HG02571 (cell line): ENCODE data around the gene GTF2H2C.
"Not testable (repeated sequence)": the region's sequence is repeated elsewhere in the genome, so short reads cannot be mapped to it uniquely, and the experiment has no call there.

ENCODE experiments used
- ATAC-seq: cut with Tn5 transposase; IDR thresholded peaks from one replicate; pipeline ENCODE4 v1.9.1; 2021; ENCODE audit warnings: mild to moderate bottlenecking, moderate library complexity; ENCODE audit not compliant: unreplicated experiment

GTF2H2C gene

DNA sequence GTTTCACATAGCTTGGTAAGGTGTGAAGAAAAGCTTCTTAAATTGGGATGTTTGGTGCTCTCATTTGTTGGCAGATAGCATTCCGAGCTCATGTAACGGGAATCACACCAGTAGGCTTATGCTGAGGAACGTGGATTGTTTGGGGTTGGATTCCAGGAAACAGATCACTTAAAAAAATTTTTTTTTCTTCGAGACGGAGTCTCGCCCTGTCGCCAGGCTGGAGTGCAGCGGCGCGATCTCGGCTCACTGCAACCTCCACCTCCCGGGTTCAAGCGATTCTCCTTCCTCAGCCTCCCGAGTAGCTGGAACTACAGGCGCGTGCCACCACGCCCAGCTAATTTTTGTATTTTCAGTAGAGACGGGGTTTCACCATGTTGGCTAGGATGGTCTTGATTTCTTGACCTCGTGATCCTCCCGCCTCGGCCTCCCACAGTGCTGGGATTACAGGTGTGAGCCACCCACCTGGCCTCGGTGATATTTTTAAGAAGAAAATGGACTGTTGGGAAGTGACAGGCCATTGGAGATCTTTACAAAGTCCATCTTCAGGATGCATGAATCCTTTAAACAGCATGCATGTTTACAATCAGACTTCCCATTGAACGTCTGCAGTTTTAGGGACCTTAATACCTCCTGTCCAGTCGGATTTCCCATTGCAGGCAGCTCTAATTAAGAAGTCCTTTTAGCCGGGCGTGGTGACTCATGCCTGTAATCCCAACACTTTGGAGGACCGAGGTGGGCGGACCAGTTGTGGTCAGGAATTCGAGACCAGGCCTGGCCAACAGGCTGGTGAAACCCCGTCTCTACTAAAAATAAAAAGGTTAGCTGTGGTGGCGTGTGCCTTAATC is 818 bp downstream of the GTF2H2C start:
- ATAC-seq, result not testable (repeated sequence)

DNA sequence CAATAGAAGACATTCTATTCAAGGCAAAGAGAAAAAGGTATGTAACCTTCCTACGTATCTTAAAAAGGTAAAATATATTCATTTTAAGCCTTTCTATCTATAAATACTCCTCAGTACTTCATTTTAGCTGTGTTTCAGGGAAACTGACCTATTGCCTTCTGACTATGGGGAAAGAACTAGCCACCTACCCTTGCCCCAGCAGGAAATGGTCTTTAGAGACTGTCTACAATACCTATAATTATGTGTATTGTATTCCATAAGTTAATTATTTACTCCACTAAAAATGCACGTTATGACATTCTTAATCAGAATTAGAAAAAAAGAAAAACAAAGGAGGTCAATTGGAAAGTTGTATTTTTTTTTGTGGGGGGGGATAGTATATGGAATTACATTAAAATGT is 6.2 kb downstream of the GTF2H2C start:
- ATAC-seq, result not testable (repeated sequence)

DNA sequence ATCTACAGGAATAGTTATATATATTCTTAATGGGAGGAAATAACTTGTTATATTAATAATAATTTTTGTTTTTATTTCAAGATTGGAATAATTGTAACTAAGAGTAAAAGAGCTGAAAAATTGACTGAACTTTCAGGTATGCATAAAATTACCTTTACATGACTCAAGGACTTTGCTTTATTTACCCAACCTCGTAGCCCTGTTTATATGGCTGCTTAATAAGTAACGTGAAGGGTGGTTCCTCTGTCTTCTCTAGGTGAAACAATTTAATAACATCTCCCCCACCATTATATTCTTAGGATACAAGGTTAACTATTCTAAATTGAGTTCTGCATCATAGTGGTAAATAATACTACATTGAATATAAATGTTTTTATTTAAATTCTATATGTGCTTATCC is 8.1 kb downstream of the GTF2H2C start:
- ATAC-seq, result not testable (repeated sequence)

DNA sequence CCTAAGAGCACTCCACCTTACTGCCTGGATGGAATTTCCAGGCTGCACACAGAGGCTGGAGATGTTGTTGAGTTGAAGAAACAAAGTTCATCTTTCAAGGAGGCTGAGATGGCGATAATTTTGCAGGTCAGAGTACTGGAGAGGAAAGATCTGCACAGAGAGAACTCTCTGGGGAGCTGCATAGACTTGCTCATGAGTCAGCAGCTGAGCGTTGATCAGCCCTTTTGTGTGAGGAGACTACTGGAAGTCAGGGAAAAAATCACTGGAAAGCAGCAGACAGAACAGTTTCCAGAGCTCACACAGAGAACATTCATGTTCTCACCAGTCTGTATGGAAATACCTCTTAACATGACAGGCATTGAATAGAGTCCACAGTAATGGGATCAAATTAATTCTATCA is 23.4 kb downstream of the GTF2H2C start:
- not testable (repeated sequence) for ATAC-seq

DNA sequence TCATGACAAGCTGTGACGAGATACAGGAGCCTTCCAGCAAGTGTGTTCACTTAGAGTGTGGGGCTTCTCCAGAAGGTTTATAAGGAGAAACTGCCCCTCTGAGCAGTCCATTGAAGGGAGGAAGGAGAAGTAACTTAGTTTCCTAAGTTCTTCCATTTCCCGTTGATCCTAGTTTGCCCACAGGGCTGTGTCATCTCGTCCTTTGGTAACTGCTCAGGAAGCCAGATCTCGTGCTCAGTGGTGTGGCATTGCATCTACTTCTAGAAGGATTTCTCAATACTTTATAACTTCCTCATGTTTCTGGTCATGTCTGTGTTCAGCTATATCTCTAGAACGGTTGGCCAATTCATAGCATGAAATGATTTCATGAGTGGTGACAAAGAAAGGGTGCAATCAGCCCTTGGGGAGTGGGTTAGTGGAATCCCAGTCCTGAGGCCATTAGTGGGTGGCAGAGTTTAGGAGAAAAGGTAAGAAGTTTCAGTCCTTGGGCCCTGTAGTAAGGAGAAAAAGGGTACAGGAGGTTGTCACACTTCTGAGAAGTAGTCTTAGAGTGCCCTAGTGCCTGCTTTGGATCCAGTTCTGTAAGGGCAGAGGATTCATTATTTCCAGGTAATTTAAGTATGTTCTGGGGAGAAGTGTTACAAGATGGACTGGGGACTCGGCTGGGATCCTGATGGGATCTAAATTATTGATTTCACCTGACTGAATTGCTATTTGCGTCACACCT is 36.3 kb downstream of the GTF2H2C start:
- not testable (repeated sequence) for ATAC-seq

DNA sequence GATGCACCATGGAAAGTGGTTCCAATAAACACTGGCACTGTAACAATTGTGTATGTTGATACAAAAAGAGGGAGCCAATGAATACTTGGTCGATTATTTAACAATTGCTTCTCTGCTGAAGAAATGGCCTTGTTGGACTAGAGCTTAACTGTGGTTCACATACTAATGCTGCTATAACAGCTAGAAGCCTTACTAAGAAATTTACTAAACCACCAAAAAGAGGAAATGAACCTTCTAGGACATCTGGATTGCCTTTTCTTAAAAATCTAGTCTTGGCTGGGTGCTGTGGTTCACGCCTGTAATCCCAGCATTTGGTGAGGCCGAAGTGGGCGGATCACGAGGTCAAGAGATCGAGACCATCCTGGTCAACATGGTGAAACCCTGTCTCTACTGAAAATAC is 42.0 kb downstream of the GTF2H2C start:
- ATAC-seq, result not testable (repeated sequence)

DNA sequence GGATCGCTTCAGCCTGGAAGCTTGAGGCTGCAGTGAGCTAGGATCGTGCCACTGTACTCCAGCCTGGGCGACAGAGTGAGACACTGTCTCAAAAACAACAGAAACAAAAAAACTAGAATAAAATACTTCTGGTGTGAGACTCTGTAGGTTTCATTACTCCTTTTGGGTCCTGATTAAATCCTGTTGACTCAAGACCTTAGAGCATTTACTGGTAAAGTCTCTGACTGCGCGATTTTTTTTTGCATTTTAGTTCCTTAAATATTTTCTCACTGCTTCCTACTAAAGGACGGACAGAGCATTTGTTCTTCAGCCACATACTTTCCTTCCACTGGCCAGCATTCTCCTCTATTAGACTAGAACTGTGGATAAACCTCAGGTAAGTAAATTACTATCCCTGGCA is 46.8 kb downstream of the GTF2H2C start:
- not testable (repeated sequence) for ATAC-seq

DNA sequence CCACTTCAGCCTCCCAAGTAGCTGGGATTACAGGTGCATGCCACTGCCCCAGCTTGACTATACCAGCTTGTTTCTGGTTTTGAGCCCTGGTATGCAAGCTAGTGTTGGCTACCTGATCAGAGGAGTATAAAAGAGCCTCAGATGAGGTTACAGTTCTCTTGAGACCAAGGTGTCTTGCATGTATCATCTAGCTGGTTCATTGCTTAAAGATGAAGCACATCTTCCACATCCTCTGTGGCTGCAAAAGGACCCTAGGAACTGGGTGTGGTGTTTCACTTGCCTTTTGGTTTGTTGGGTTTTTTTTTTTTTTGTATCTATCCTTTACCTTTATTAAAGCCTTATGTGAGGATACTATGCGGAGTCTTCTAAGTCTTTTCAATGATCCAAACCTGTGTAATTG is 47.8 kb downstream of the GTF2H2C start:
- not testable (repeated sequence) for ATAC-seq

DNA sequence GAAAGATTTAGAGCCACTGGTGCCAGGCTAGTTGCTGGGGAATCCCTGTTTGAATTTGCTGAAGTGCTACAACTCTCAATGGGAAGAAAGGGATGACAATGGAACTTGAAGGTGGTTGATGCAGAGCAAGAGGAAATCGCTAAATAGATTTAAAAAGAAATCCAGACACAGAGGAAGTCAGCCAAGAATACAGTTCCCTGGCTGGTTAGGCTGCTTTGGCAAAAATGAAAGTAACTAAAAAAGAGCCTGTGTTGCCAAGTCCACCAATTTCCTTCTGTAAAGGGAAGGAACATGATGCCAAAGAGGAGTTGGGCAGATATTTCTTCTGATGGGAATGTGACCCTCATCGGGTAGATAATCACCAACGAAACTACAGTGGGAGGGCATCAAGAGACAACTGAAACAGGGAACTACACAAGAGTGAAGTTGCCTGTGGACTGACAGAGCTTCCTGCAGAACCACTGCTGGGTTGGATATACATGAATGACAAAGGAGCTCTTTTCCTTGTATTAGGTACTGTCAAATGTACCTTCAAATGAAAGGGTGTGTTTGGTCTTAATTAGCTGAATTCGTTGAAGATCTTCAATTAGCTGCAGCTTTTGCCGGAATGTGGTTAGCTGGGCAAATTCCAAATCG is 49.0 kb downstream of the GTF2H2C start:
- ATAC-seq, result not testable (repeated sequence)

DNA sequence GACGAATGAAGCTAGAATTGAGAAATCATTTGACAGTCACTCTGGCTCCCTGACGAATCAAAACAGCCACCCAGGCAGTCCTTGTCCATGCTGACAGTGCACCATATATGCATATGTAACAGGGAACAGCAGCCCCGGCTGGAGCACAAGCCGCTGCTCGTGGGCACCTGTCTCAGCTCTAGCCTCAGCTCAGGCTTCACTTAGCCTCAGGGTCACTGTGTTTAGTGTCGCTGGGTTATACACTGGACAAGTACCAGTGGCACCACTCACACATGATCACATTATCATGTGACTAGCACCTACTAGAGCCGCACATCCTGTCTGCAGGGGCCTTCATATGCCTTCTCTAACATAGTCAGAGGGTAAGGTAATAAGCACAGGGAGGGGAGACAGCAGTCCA is 54.9 kb downstream of the GTF2H2C start:
- ATAC-seq, result not testable (repeated sequence)

DNA sequence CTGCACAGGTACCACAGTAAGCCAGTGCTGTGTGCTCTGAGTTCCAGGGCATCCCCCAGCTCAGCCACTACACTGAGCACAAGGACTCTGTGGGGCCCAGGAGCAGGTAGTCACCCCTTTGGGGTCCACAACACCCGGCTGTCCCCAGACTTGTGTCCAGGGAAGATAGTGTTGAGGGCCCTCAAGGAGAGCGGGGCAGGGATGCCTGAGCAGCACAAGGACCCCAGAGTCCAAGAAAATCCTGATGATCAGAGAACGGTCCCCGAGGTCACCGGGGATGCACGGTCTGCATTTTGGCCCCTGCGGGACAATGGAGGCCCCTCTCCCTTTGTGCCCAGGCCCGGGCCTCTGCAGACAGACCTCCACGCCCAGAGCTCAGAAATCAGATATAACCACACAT is 71.9 kb downstream of the GTF2H2C start:
- not testable (repeated sequence) for ATAC-seq
